ENCODE data around the gene PYGM.

The PYGM gene

DNA sequence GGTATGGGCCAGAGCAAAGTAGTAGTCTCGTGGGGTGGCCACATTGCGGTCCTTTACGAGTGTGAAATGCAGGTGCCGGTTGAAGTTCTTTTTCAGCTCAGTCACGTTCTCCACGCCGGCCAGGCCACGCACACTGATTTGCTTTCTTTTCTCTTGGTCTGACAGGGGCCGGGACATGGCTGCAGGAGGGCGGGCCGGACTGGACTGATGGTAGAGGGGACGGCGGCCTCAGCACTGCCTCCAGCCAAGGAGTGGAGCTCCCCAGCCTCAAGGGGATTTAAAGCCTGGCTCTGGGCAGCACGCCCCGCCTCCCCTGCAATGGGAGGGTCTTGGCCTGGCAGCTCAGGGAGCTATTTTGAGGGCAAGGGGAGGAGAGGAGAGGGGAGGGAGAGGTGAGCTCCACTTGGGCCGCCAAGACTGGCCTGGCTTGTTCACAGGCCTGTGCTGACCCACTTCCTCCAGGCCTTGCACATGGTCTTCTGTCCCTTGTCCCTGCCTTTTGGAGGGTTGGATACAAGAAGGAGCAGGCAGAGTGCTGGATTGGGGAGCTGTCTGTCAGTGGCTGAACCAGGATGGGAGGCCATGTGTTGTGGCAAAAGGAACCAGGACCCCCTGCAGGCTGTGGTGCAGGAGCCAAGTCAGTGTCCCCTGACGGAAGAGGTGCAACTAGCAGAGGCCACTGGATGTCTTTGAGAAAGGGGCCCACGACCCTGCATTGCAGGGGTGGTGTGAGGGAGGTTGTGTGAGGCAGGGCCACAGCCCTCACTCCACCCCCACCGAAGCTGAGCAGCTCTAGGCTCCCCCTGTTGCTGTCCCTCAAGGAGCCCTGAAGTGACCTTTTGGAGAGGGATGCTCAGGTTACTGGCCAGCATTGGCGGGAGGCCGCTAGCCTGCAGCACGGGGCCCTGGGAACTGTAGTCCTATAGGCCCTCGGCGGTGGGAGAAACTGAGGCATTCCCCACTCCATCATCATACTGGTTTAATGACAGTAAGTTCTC, at the start of gene PYGM:
Gene PYGM, minus strand, starts transcription at position 253 of the 998 bp plus-strand sequence. Its CDS starts 76 bp downstream, at position 177.
- no peak for TF ChIP-seq POLR2A (IDR thresholded peaks at IDR 0.05; ENCODE audit: low read depth, low read length)
- DNase-seq (ENCODE audit: insufficient read length, low spot score), result no peak
- no peak for FAIRE-seq

DNA sequence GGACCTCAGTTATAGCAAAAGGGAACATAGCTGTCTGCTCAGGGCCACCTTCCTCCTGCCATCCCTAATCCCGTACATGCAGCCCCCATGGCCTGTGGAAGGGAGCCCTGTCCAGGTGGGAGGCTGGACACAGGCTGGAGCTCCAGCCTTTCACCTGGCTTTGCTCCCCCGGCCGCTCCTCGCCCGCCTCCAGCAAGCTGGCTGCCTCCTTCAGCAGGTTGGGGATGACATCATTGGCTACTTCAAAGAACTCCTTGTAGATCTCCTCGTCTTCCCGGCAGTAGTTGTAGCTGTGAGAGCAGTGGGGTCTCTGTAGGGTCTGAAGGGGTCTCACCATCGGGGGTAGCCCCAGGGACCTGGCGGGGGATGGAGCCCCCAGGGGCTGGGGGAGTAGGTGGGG, 45.7 kb upstream of the PYGM start:
- DNase-seq (ENCODE audit: insufficient read length, low spot score) (no peak), FAIRE-seq (no peak)
- no peak for TF ChIP-seq POLR2A (IDR thresholded peaks at IDR 0.05; ENCODE audit: low read depth, low read length)

DNA sequence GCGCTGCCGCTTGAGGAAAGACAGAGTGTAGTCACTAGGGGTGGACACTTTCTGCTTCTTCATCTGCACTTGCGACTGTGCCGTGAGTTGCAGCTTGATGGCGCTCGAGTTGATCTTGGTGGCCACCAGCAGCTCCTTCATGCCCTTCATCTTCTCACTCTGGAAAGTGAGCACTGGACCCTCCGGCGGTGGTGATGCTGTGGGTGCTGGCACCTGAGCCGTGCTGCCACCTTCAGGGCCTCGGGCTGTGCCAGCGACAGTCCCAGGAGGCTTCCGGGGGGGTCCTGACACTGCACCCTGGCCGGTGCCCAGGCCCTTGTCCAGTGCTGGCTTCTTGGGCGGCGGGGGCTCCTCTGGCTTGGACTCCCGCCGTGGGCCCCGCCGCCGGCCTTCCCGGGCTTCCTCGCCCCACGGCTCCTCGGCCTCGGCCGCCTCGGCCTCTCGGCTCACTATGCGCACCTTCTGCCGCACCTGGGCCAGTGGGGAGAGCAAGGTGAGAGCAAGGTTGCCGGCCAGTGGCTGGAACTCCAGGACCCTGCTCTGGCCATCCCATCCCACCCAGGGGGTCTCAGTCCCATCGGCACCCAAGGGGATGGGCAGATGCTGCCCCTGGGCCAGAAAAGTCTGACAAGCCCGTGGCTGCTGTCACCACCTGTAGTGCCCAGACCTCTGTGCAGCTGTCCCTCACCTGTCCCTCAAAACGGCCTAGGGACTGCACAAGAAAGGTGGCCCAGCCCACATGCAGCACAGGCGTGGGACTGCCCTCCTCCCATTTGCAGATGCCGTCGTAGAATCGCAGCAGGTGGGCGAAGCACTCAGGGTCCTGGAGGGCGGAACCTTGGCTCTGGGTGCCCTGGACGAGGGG, 44.8 kb upstream of the PYGM start:
- FAIRE-seq (no peak), DNase-seq (ENCODE audit: insufficient read length, low spot score) (no peak)
- no peak for TF ChIP-seq POLR2A (IDR thresholded peaks at IDR 0.05; ENCODE audit: low read depth, low read length)

DNA sequence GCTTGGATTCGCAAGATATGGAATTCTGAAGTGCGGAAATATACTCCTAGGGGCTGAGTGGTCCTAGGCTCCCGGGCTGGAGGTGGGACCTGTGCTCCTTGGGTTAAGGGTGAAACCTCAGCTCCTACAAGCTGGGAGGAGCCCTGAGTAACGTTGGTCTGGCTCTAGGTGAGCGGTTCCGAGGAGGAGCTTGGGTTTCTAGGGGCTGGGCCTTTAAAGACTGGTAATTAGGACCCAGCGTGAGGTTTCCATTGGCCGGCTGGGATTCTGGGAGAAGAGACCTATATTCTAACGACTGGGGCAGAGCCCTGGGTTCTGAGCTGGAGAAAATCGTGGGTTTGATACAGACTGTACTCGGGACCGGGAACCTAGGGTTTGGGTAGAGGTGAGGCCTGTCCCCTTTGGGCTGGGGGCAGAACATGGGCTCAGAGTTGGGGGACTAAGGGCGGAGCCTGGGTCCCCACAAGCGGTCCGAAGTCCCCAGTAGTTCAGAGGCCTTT, 44.1 kb upstream of the PYGM start:
- TF ChIP-seq POLR2A (IDR thresholded peaks at IDR 0.05; ENCODE audit: low read depth, low read length), result no peak
- no peak for FAIRE-seq
- DNase-seq (ENCODE audit: insufficient read length, low spot score), result peak; percentile 57

DNA sequence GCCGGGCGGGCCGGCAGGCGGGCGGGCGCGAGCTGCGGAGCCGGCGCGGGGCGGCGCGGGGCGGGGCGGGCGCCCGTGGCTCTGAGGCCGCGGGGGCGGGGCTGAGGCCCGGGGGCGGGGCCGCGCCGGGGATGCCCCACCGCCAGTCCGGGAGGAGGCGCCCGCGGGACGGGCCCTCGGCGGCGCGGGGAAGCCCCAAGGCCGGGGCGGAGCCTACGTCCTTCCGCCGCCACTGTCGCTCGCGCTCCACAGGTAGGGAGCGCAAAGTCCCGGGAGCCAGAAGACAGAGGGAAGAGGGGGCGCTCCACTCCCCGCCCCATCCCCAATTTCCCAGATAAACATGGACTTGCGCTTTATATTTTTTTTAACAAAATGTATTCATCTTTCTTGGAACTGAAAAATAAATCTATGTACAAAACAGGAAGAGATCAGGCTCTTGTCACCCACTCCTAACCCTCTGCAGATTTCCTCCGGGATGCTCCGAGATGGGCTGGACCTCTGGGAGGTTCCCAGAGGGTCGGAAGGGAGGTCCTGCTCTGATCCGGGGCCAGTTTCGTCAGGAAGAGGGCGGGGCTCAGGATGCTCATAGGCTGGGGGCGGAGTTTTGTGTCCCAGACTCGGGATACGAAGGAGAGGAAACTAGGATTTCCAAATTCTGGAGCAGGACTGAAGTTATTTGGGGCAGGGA, 43.5 kb upstream of the PYGM start, which contains the start of gene MAP4K2:
Gene MAP4K2, minus strand, starts transcription at position 57 of the 688 bp plus-strand sequence. CDS start 65 bp downstream, outside the sequence.
- DNase-seq (ENCODE audit: insufficient read length, low spot score) (peak; percentile 95), FAIRE-seq (peak; percentile 15)
- no peak for TF ChIP-seq POLR2A (IDR thresholded peaks at IDR 0.05; ENCODE audit: low read depth, low read length)

DNA sequence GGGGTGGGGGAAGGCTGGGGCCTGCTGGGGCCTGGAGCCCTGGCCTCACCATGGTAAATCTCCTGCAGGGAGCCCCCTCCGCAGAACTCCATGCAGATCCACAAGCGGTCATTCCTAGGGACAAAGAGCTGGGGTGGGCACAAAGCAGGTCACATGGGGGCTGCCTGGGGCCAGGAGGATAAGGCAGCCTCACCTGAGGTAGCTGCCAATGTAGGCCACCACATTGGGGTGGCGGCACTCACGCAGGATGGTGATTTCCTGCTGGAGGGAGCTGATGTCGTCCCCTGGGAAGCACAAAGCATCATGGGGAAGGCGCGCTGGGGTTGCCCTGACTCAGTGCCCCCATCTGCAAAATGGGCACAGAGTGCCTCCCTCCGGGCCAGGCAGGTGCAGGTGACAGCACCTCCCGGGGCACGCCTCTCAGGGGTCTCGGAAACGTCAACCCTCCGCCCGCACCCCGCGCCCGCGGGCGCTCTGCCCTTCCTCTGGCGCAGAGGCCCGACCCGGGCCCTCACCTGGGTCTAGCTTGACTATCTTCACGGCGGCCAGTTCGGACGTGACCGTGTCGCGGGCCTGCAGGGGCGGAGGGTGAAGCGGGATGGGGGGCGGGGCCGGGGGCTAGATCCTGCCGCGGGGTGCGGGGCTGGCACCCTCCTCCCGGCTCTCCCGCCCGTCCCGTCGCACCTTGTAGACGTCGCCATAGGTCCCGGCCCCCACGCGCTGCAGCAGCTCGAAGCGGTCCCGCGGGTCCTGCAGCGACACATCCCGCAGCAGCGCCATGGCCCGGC, 42.8 kb upstream of the PYGM start:
- no peak for FAIRE-seq
- TF ChIP-seq POLR2A (IDR thresholded peaks at IDR 0.05; ENCODE audit: low read depth, low read length), result peak; percentile 46; the same call in 1 of the 2 replicates
- DNase-seq (ENCODE audit: insufficient read length, low spot score), result no peak

DNA sequence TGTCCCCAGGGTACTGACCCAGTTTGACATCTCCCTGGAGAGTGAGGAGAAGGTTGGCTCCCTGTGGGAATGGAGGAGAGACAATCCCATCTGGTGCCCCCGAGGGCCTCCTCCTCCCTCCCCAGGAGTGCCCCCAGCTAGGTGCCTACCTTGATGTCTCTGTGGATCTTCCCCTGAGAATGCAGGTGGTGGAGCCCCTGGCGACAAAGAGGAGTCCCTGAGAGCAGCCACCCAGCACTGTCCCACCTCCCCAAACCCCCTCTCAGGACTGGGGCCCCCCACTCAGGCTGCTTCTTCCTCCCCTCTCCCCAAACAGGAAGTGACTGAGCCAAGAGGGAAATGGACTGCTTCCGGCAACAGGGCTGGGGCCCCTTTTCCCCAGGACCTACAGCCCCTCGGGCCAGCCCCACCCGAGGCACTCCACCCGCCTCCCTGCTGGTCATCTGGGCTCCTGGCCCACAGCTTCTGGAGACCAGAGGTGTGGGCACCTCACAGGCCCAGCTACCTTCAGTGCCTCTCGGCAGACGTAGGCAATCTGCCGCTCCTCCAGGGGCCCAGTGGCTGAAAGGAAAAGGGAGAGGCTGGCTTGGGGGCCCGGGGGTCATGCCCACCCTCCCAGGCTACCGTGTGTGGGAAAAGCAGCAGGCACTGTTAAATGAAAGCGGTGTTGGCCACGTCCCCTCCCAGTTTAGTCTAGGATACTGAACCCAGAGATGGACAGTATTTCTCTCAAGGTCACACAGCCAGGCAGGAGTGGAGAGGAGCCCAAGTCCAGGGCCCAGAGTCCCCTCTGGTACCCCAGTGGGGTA, 42.0 kb upstream of the PYGM start:
- DNase-seq (ENCODE audit: insufficient read length, low spot score), result no peak
- no peak for FAIRE-seq
- TF ChIP-seq POLR2A (IDR thresholded peaks at IDR 0.05; ENCODE audit: low read depth, low read length), result no peak

DNA sequence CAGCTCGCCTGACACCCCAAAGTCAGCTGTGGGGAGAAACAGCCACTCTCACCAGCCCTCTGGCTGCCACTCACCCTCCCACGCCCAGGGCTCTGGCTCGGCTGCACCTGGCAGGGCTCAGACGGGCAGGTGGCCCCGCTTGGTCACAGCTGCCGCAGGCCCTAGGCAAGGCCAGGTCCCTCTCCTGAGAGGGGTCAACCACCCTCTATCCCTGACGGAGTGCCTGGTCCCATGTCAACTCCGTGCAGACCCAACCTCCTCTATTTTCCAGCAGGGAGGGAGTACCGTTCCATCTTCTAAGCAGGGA, 41.3 kb upstream of the PYGM start:
- DNase-seq (ENCODE audit: insufficient read length, low spot score) (no peak), FAIRE-seq (no peak)
- TF ChIP-seq POLR2A (IDR thresholded peaks at IDR 0.05; ENCODE audit: low read depth, low read length), result no peak

DNA sequence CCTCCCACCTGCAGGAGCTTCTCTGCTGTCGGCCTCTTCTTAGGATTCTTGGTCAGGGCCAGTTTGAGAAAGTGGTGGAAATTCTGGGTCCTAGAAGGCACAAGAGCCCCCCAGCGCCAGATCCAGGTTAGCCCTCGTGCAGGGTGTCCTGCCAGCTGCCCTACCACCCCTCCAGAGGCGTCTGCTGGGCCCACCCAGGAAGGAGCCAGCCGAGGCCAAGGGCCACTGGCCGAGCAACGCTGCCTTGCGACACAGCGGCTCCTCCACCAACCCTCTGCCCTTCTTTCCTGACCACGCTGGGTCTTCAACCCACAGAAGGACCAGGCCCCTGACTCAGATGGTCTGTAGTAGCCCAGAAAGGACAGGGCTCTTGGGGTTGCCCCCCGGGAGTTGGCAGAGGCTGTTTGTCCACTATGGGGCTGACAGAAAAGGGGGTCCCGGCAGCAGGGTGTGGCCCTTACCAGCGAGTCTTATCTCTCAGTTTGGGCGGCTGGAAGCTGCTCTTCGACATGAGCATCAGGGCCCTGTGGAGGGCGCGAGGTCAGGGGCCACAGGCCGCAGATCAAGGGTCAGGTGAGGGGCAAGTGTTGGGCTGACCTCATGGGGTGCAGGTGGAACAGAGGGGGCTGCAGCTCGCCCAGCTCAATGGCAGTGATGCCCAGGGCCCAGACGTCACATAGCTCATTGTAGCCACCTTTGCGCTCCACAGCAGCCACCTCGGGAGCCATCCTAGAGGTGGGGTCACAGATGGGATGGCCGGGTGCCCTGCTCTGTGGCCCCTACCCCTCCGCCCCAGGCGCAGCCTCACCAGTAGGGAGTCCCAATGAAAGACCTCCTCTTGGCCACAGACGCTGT, 40.8 kb upstream of the PYGM start:
- DNase-seq (ENCODE audit: insufficient read length, low spot score) (no peak), FAIRE-seq (no peak)
- no peak for TF ChIP-seq POLR2A (IDR thresholded peaks at IDR 0.05; ENCODE audit: low read depth, low read length)

DNA sequence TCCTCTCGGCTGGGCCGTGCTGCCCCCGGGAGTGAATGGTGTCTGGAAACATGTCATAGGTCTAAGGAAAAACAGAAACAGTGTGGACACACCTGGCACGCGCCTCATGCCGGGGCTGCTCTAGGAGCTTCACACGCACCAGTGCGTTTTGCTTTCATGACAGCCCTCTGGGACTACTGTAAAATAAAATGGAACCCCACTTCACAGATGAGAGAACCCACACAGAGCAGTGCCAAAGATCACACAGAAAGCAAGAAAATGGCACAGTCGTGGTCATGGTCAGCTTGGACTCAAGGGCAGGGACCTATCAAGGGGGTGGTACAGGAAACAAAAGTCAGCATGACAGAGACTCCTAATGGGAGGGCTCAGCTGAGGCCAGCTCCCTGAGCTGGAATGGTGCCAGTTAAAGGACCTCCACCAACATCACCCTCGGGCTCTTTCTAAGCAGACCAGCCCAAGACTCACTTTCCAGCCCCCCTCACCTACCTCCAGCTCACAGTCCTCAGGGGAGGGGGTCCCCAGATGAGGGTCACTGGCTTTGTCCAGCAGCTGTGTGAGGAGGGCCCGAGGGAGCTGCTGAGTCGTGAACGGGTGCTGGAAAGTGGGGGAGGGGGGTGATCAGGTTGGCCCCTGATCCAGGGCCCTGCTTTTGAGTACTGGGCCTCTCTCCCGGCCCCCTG, 40.0 kb upstream of the PYGM start:
- FAIRE-seq, result no peak
- no peak for DNase-seq (ENCODE audit: insufficient read length, low spot score)
- TF ChIP-seq POLR2A (IDR thresholded peaks at IDR 0.05; ENCODE audit: low read depth, low read length), result no peak

DNA sequence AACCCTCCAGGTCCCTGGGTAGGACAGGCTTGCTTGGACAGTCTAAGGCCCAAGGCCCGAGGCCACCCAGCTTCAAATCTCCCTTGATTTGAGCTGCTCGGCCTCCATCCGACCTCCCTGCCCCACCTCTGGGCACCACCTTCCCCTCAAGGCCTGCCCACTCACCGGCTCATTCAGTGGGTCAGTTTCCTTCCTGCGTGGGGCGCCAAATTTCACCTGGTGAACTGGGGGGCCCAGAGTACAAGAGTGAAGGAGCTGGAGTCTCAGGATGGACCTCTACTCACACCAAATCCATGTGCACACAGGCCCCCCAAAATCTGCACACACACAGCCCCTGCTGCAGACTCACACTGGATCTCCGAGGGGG, 39.5 kb upstream of the PYGM start:
- TF ChIP-seq POLR2A (IDR thresholded peaks at IDR 0.05; ENCODE audit: low read depth, low read length), result no peak
- FAIRE-seq (no peak), DNase-seq (ENCODE audit: insufficient read length, low spot score) (no peak)
